HG03460 (cell line): ENCODE data around the gene DLGAP1.

Experiments used
- ATAC-seq: cut with Tn5 transposase; IDR thresholded peaks from one replicate; pipeline ENCODE4 v1.9.1; 2021; ENCODE audit not compliant: unreplicated experiment

Gene DLGAP1

DNA sequence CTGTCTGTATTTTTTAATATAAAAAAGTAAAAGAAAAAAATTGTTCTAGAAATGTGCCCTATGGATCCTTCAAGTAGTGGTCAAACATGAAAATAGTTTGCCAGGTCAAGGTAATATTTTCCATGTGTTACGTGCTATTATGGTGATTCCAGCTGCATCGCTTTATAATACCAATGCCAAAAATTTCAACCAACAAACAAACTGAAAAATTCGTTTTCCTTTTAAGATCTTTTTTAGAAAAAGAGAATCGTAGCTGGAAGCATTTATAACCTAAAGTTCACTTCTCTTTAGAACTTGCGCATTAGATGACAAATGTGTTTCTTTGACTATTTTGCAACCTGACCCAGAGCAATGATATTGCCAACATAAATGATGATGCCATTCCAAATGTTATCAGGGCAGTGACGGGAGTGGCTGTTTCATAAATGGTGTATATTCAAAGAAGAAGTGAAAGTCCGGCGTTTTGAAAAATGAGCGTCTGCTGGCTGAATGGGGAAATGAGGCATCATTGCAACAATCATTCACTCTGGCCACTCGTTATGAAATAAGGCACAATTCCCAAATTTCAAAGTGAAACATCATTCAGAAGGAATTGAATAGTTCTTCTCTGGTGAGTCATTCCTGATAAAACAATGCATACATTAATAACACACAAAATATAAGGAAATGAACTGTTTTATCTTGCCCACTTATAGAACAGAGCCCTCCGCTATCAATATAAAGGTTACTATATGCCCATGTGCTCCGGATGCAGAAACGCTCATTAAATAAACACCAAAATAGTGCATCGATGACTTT lies 707.7 kb downstream of the DLGAP1 start:
- no peak for ATAC-seq

DNA sequence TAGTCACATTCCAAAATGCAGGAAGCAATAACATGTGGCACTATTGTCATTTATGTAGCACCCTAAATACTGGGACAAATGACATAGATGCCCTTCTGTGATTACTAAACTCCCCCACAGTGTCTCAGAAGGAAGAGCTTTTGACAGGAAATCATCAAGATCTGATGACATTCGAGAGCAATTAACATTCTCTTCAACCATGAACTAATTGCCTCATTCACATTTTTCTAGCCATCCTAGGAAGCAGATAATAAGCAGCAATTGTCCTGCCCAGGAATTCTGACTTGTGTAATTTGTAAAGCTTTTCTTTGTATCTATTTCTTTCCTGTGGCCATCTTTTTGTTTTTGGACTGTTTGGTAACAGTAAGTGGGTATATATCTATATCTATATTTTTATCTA lies 712.6 kb downstream of the DLGAP1 start:
- ATAC-seq = no peak

DNA sequence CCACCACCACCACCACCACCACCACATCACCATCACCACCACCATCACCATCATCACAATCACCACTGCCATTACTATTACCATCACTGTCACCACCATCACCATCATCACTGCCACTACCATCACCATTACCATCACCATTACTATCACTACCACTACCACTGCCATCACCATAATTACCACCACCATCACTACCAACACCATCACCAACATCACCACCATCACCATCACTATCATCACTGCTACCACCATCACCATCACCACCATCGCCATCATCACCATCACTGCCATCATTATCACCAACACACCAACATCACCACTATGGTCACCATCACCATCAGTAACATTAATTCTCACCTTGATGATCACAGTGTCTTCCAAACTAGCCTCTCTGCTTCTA lies 713.8 kb downstream of the DLGAP1 start:
- ATAC-seq = no peak

DNA sequence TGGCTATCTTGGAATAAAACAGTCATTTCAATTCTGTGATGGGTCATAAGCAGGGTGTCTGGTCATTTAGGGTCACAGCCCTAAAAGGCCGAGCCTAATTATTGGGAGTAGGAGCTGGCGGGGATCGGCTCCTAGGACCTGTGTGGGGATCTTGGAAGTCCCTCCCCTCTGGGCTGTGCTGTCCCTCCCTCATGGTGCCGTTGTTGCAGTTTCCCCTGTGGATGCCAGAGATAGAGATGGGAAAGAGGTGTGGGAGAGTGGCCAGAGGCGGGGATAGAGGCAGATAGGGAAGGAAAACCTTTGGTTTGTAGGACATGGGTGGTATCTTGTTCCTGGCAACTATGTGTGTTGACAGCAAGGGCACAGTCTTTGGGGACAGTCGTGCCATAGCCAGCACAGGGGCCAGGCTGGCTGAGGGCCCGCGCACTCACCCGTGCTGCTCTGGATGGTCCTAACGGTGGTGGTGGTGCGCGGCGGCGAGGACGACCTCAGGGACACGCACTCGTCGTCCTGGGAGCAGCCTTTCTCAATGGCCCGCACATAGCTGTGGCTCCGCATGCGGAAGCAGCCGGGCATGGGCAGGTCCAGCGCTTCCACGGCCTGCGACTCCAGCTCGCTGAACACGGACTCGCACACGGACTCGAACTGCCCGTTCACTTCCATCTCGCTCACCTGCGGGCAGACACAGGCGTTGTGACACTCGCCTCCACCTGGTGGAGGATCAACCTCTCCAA lies 726.2 kb downstream of the DLGAP1 start:
- ATAC-seq = no peak

DNA sequence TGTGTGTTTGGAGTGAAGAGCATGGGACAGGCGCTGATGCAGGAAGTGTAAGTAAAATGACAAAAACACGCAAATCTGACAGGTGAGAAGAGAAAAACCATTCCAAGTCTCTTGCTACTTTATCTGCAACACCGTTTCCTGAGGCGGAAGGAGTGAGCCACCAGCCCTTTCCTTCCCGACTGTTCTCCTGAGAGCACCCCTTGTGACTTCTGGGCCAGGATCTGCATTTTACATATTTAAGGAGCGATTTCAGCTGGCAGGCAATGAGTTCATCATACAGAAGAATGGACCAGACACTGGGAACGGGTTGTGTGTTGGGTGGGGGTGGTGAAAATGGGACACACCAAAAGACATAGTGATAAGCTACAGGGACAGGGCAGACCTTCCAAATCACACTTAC lies 727.8 kb downstream of the DLGAP1 start:
- no peak for ATAC-seq

DNA sequence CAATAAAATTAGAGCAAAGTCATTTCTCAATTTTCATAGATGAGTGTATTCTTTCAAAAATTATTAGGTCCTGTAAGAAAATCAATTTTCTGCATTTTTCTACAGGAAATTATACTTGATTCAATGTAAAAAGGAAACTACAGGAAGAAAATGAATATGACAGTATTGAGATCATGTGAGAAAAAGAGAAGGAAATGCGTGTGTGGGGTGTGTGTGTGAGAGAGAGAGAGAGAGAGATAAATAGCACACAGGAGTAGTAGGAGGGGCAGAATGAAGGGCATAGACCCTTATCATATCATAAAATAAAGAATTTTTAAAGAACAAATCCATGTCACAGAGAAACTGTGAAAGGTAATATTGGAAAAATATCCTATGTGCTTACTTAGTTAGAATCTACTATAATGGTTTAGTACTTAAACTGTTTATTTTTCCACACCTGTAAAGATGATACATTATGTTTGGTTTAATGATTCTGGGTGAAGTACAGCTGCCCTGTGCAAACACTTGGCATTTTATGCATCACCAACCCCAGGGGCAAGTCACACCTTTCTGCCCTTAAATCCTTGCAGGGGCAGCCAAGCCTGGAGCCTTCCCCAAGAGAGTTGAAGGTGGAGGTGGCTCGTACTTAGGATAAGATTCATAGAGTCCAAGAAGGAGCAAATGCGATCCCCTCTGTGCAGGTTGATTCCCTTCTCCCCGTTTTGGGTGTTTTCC lies 728.7 kb downstream of the DLGAP1 start:
- ATAC-seq = no peak

DNA sequence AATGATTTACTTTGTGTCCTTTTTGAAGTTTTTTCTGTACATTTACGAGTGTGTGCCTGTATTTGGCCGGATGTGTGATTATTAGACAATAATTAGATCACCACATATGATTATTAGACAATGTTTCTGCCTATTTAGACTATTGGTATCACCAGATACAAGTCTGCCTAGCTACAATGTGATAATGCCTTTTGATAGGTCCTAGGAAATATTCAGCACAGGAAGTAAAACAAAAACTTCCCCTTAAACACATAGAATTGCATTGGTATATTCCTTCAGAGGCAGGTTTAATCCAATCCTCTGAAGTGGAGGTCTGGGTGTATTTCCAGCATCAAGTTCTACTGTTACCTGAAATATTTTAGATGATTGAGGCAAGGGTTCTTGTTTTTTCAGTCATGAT lies 730.0 kb downstream of the DLGAP1 start:
- no peak for ATAC-seq

DNA sequence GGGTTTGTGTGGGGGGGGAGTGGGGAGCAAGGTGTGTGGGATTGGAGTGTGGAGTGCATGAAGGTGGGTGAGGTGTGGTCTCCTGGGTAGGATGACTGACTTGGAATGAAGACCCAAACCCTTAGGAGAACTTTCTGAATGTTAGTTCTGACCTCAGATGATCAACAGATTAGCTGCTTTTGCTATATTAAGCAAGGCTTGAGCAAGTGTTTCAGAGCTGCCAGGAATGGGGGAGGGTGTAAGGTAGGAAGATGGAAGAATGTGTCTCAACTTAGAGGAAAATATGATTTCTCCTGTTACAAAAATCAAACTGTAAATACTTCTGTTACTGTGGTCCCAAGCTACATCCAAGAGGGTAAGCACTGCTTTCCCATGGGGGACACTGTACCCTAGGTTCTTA lies 731.6 kb downstream of the DLGAP1 start:
- ATAC-seq = no peak

DNA sequence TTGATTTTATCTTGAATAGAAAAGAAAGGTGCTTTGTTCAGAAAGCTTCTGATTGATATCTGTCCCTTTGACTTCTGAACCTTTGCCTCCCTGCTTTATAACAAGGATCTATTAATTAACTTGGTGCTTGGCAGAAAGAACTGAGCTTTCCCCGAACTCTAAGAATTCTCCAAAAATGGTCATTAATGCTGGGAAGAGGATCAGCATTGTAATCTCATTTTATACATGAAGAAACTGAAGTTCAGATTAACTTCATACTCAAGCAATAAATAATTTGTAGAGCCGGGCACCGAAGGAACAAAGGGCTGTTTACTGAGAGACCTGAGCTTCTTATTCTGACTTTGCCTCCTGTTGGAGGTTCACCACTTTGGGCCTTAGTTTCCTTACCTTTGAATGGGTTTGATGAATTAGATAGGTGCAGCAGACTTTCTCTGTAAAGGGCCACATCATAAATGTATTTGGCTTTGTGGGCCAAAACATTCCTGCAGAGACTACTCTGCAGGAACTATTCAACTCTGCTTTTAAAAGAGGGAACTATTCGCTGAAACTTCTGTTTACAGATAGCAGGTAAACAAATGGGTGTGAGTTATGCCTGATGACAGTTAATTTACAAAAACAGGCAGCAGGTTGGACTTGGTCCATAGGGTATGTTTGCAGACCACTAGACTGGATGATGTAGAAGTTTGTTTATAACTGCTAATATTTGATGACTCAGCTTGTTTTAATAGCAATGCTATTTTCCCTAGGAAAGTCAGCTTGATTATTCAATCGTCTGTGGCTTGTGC lies 732.3 kb downstream of the DLGAP1 start:
- no peak for ATAC-seq

DNA sequence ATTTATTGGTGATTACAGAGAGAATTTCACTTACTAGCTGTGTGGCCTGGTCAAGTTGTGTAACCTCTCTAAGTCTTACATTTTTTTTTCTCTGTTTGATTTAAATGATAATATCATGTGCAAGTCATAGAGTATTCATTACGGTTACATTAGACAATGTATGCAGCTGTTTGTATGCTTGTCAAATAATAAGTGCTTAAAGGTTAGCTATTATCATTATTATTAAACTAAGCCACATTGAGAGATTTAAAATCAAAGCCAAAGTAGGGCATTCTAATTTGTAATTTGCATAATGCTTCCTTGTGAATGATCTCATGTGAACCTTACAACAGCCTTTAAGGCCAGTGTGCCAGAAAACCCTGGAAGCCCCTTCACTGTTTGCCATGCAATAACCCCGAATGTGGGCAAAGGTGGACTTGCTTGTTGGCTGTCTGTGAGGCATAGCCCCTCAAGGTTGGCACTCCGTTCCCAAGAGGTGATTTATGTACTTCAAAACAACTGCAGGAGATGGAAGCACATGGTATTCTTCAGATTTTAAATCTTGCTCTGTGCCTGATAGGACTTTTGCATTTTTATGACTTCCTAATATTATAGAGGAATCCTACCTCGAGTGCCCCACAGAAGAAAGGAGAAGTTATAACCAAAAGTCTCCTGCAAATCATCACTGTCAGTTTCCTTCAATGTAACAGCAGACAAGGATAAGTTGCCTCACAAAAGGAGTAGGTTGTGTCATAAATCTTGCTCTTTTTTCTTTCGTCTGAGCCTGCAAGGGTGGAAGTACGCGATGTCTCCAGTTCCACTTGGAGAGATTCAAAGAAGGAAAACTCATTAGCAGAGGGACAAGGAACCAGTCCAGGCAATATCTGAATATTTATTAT lies 733.1 kb downstream of the DLGAP1 start:
- no peak for ATAC-seq

DNA sequence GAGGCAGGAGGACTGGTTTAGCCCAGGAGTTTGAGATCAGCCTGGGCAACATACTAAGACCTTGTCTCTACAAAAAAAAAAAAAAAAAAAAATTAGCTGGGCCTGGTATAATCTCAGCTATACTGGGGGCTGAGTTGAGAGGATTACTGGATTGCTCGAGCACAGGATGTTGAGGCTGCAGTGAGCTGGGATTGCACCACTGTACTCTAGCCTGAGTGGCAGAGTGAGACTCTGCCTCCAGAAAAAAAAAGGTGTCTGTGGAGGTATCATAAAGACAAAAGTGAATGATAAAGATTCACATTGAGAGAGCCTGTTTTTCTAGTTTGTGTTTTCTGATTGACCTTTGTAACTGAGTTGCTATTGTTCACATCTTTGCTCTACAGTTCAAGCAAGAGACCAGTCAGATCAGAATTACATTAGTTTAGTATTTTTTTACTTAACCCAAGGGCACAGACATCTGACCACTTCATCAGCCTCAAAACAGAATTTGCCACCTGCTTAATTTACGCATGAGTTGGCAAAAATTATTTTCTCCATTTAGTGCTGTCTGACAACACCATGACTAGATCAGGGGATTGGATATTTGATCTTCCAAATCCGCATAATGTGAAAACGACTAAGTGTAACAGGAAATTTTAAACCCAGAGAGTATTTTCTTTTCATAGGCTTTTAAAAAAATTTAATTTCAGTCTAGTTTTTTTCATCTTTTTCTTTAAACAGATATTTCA lies 734.1 kb downstream of the DLGAP1 start:
- ATAC-seq = no peak

DNA sequence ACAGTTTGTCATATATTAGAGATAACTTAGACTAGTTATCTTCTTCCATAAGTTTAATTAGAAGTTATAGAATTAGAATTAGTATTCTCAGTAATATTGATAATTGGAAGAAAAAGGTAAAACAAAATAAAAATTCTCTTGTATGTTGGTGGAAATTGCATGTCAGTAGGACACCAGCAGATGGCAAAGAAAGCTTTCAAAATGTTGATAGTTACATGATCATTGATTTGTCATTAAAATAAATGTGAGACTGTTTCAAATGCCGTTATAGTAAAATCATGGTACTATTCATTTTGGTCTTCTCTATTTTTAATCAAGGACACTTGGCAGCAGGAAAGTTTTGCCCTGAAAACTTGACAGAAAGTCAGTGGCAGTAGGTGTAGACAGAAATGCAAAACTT lies 734.9 kb downstream of the DLGAP1 start:
- ATAC-seq = no peak

DNA sequence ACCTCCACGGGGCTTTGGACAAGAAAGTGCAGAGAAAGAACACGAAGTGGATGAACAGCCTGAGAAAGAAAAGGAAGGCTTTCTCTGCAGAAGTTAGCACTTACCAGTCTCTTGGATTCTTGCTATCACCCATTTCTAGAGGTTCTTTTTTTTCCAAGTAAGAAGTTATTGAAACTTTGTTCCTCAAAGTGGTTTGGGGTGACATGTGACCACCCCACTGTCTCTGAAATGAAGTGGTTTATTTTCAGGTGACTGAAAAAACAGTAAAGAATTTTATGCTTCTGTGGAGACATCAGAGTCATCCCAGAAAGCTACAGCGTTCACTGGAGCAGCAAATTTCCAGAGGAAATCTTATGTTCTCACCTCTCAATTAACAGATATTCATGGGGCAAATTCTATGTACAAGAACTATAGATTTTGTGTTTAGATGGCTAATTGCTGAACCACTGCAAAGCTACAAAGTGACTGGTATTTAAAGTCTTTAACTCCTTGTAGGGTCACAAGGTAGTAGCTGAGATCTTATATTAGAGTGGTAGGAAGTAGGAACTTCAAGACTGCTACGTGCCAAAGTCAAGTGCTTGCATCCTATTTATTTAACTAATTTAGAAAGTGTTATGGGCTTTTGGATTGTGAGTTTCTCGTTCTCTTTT lies 737.6 kb downstream of the DLGAP1 start:
- no peak for ATAC-seq

DNA sequence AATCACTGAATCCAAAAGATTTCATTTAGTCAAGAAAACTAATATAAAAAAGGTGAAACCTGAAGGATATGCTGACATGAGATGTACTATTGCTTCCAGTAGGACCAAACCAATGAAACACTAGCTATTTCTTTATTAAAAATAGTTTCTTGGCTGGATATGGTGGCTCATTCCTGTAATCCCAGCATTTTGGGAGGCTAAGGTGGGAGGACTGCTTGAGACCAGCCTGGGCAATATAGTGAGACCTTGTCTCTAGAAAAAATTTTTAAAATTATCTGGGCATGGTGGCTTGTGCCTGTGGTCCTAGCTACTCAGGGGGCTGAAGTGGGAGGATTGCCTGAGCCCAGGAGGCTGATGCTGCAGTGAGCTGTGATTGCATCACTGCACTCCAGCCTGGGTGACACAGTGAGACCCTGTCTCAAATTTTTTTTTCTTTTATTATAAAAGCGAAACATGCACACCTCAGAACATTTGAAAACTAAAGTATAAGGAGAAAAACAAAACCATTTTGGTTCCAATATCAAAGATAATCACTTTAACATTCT lies 738.9 kb downstream of the DLGAP1 start:
- no peak for ATAC-seq

DNA sequence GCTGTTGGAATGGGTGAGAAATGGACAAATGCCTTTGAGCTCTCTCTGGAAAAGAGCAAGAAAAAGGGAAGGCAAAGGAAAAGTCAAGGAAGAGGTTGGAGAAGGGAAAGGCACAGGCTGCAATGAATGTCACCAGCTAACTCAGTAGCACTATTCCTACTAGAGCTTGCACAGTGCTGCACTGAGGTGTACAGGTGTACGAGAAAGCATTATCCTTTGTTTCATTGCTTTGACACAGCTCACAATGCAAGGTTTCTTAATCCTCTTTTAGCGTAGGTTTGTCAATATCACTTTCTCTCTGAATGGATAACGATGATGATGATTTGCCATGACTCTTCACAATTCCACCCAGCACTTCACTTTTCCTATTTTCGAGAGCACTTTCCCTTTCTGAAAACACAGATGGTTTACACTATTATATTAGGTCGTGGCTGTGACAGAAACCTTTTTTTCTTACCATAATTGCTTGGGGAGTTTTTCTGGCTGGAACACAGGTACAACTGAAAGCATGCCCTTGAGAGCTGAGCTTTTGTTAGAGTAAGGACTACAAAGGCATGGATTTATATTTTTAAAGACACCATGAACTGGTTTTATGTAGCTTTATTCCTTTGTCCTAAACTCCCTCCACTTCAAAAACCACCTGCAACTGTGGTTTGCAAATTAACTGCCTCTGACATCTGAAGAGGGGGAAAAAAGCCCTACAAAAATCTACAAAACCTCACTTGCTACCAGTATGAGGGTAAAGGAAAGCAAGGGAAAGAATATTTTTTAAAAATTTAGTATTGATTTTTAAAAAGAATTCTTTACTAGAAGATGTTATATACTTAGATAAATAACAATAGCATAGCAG lies 739.7 kb downstream of the DLGAP1 start:
- ATAC-seq = no peak

DNA sequence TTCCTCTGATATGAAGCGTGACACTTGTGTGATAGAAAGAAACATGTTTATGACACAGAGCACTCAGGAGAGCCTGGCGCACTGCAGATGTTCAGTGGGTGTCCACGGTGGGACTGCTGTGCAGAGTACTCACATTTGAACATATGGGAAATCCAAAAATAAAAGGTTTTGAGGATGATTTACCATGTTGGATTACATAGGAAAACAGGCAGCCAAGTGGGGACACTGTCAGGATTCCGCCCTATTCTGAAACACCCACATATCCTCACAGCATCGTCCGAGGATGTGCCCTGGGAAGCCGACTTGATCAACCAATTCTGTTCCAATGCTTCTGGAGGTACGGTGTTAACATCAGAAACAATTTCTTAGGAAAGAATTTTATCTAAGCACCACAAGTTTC lies 741.4 kb downstream of the DLGAP1 start:
- no peak for ATAC-seq

DNA sequence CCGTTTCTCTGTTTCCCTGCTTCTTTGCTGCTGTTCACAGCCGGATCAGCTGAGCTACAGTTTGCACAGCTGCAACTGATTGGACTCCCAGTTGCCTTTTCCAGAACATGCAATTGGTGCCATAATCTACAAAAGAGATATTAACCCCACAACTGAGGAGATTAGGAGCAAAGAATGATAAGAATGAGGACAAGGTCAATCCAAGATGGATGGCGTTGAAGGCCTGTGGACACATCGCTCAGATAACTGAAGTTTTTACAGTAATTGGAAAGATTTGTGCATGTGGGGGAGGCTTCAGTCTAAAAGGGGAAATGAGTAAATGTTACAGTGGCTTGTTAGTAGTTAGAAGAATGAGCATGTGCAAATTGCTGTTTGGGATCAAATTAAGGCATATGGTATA lies 741.9 kb downstream of the DLGAP1 start:
- ATAC-seq = no peak

DNA sequence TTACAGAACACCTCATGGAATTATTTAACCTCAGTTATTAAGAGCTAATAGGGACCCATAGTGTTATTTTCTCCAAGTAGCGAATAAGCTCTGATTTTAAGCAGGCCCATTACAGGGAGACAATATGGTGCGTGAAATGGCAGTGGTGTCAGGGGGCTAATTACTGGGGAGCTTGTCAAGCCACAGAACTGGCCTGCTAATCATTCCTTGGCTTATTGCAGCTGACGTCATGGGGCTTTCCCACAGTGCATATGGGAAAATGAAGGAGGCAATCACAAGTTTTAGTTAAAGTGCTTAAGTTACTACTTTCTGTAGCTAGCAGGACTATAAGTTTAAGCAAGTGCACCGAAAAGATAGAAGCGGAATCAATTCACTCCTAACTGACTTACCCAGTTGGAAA lies 742.6 kb downstream of the DLGAP1 start:
- ATAC-seq = no peak
